ENCODE data around the gene MMD2.
"Not testable (repeated sequence)": the region's sequence is repeated elsewhere in the genome, so short reads cannot be mapped to it uniquely, and the experiment has no call there.

DNA sequence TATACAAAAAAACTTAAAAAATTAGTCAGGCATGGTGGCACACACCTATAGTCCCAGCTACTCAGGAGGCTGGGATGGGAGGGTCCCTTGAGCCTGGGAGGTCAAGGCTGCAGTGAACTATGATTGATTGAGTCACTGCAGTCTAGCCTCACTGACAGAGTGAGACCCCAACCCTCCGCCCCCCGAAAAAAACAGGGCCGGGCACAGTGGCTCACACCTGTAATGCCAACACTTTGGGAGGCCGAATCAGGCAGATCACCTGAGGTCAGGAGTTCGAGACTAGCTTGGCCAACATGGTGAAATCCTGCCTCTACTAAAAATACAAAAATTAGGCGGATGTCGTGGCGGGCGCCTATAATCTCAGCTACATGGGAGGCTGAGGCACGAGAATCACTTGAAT is 13.5 kb upstream of the MMD2 start:
- TF ChIP-seq, protein P1, sequence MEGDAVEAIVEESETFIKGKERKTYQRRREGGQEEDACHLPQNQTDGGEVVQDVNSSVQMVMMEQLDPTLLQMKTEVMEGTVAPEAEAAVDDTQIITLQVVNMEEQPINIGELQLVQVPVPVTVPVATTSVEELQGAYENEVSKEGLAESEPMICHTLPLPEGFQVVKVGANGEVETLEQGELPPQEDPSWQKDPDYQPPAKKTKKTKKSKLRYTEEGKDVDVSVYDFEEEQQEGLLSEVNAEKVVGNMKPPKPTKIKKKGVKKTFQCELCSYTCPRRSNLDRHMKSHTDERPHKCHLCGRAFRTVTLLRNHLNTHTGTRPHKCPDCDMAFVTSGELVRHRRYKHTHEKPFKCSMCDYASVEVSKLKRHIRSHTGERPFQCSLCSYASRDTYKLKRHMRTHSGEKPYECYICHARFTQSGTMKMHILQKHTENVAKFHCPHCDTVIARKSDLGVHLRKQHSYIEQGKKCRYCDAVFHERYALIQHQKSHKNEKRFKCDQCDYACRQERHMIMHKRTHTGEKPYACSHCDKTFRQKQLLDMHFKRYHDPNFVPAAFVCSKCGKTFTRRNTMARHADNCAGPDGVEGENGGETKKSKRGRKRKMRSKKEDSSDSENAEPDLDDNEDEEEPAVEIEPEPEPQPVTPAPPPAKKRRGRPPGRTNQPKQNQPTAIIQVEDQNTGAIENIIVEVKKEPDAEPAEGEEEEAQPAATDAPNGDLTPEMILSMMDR (IDR thresholded peaks at IDR 0.05) = not testable (repeated sequence)
- TF ChIP-seq POLR2A (IDR thresholded peaks at IDR 0.05) = not testable (repeated sequence)

Data from uterus (tissue), 2 donors.